Measurements from ENCODE around the gene LPP. TPM values are rescaled to one million over a fixed set of nuclear protein-coding genes. Genes with fewer than 3 reads are reported as not detected.

LPP gene
- total RNA-seq, 1 donor from 2014 or later: 218 TPM

- TF ChIP-seq CTCF (IDR thresholded peaks at IDR 0.05; ENCODE audit: insufficient read depth, low read length, poor library complexity, severe bottlenecking): no peak
- no peak overlapping the region for H3K4me3 ChIP-seq (ENCODE audit: low read depth, low read length)
- H3K27me3 ChIP-seq (ENCODE audit: control insufficient read depth, insufficient read depth, low read length): no peaks in the 10 kb centered on the region
- H3K36me3 ChIP-seq (ENCODE audit: control insufficient read depth, insufficient read depth, low read length): no peaks in the 10 kb centered on the region
- no peak for DNase-seq (ENCODE audit: low read depth)
Measured at GRCh38 chr3:188841906-188842305, 687.9 kb downstream of the LPP start.

GRCh38 chr3:188842639-188843038, 688.7 kb downstream of the LPP start:
- H3K36me3 ChIP-seq (ENCODE audit: control insufficient read depth, insufficient read depth, low read length): no peaks in the 10 kb centered on the region
- DNase-seq (ENCODE audit: low read depth): no peak
- no peak overlapping the region for H3K4me3 ChIP-seq (ENCODE audit: low read depth, low read length)
- no peak for TF ChIP-seq CTCF (IDR thresholded peaks at IDR 0.05; ENCODE audit: insufficient read depth, low read length, poor library complexity, severe bottlenecking)
- no peaks in the 10 kb centered on the region for H3K27me3 ChIP-seq (ENCODE audit: control insufficient read depth, insufficient read depth, low read length)

GRCh38 chr3:188844096-188844495, 690.1 kb downstream of the LPP start:
- TF ChIP-seq CTCF (IDR thresholded peaks at IDR 0.05; ENCODE audit: insufficient read depth, low read length, poor library complexity, severe bottlenecking): no peak
- Histone ChIP-seq H3K4me3 (ENCODE audit: low read depth, low read length) (no peak overlapping the region), H3K27me3 (ENCODE audit: control insufficient read depth, insufficient read depth, low read length) (no peaks in the 10 kb centered on the region), H3K36me3 (ENCODE audit: control insufficient read depth, insufficient read depth, low read length) (no peaks in the 10 kb centered on the region)
- no peak for DNase-seq (ENCODE audit: low read depth)

GRCh38 chr3:188845514-188845913, 691.6 kb downstream of the LPP start:
- H3K4me3 ChIP-seq (ENCODE audit: low read depth, low read length): no peak overlapping the region
- DNase-seq (ENCODE audit: low read depth): no peak
- no peak for TF ChIP-seq CTCF (IDR thresholded peaks at IDR 0.05; ENCODE audit: insufficient read depth, low read length, poor library complexity, severe bottlenecking)
- no peaks in the 10 kb centered on the region for H3K36me3 ChIP-seq (ENCODE audit: control insufficient read depth, insufficient read depth, low read length)
- H3K27me3 ChIP-seq (ENCODE audit: control insufficient read depth, insufficient read depth, low read length): no peaks in the 10 kb centered on the region

GRCh38 chr3:188848947-188849346, 695.0 kb downstream of the LPP start:
- no peak for TF ChIP-seq CTCF (IDR thresholded peaks at IDR 0.05; ENCODE audit: insufficient read depth, low read length, poor library complexity, severe bottlenecking)
- Histone ChIP-seq H3K36me3 (ENCODE audit: control insufficient read depth, insufficient read depth, low read length) (no peaks in the 10 kb centered on the region), H3K27me3 (ENCODE audit: control insufficient read depth, insufficient read depth, low read length) (no peaks in the 10 kb centered on the region), H3K4me3 (ENCODE audit: low read depth, low read length) (no peak overlapping the region)
- DNase-seq (ENCODE audit: low read depth): no peak

Data from kidney epithelial cell (primary cell).